Thyroid gland (tissue), 4 donors: ENCODE measurements around the gene BRD3OS. TPM values are rescaled to one million over a fixed set of nuclear protein-coding genes. Genes with fewer than 3 reads are reported as not detected.
A peak's percentile ranks its signal among the peaks of the same experiment; 100 is the strongest.

Experiments
- DNase-seq, 2 donors: peaks; one replicate each; pipeline ENCODE4 v3.0.0-alpha.2; 2019
- H3K27ac ChIP-seq, 3 donors: fragments of 200-600 bp; sonication (generic); 1 replicate in 2 of 3; 2 replicates in 1 of 3; pipeline ENCODE4 v1.5.1; 2016 to 2019; ENCODE audit warnings: mild to moderate bottlenecking in 1 of 3, moderate library complexity in 1 of 3
- H3K27me3 ChIP-seq: fragments of 200-600 bp; sonication (generic); one replicate; pipeline ENCODE4 v1.5.1; 2019
- H3K36me3 ChIP-seq, 2 donors: fragments of 200-600 bp; sonication (generic); one replicate each; pipeline ENCODE4 v1.5.1; 2016 to 2019
- H3K4me1 ChIP-seq, 2 donors: fragments of 200-600 bp; sonication (generic); one replicate each; pipeline ENCODE4 v1.5.1; 2017 to 2019
- H3K4me3 ChIP-seq, 3 donors: fragments of 200-600 bp; sonication (generic); replicated peaks in 1 of 3; 1 replicate in 2 of 3; 2 replicates in 1 of 3; pipeline ENCODE4 v1.5.1; 2016; ENCODE audit warnings: mild to moderate bottlenecking in 1 of 3
- H3K9me3 ChIP-seq: fragments of 200-600 bp; sonication (generic); one replicate; pipeline ENCODE4 v1.5.1; 2017
- CTCF ChIP-seq, 6 experiments: fragments of 200-600 bp in 3 of 6; fragments of 450-650 bp in 3 of 6; sonication (generic) in 3 of 6; IDR thresholded peaks; one replicate each; pipeline ENCODE4 v1.5.1; 2016 to 2019; ENCODE audit warnings: antibody characterized with exemption in 6 of 6, mild to moderate bottlenecking in 2 of 6, inconsistent platforms in 1 of 6, moderate library complexity in 1 of 6
- POLR2A ChIP-seq, 2 donors: fragments of 450-650 bp; IDR thresholded peaks; one replicate each; pipeline ENCODE4 v1.6.1; 2017; ENCODE audit warnings: antibody characterized with exemption in 2 of 2, mild to moderate bottlenecking in 2 of 2, moderate library complexity in 1 of 2
- WGBS, 2 donors: methylation state at CpG; one replicate each; pipeline ENCODE4 v1.1.5; 2017; 5-methylcytosine and 5-hydroxymethylcytosine counted together
- intact Hi-C: fragments of 100-400 bp; cut with DNase I; formaldehyde crosslinking; loops from one replicate; pipeline ENCODE4 v1.15.1; 2023
- total RNA-seq, 4 donors: library from RNA; depleted of rRNA; stranded (reverse); fragments of >200 nt; gene quantifications; one replicate each; pipeline ENCODE4 v1.2.3, GENCODE V29; 2016

BRD3OS gene
- 10 to 100 TPM; 26.4 to 29.3 (median 27.2) TPM for total RNA-seq

- Histone ChIP-seq H3K36me3 (no peaks in the 10 kb centered on the region), H3K9me3 (no peaks in the 10 kb centered on the region), H3K27ac (peak within 1 kb of the TSS in 2 of 3 donors; percentile 40 to 56), H3K27me3 (no peaks in the 10 kb centered on the region), H3K4me3 (peak within 1 kb of the TSS; percentile 86 to 95 (median 87)), H3K4me1 (peaks cover 8 to 10% of the 10 kb centered on the region in 2 donors)
- peak; percentile 97 for DNase-seq
- TF ChIP-seq CTCF (IDR thresholded peaks at IDR 0.05), result peak in 1 of 6 experiments; percentile 31
- peak in 1 of 2 donors; percentile 57 for TF ChIP-seq POLR2A (IDR thresholded peaks at IDR 0.05)
- 12% methylated on average over 6 of the region's 43 CpGs for WGBS, 2 donors
- intact Hi-C loops, result loop anchor here (5.0 kb wide), 1 partner anchor 42 kb away; the partner anchor contains the start of gene BRD3
These were observed at the start of gene BRD3OS for GRCh38 chr9:134024828-134025605. TSS of gene BRD3OS (plus strand) at chr9:134025481. CDS start at chr9:134026748, 1,267 bp downstream.

- Histone ChIP-seq H3K36me3 (no peaks in the 10 kb centered on the region), H3K4me1 (peaks cover 0 to 44% of the 10 kb centered on the region in 2 donors), H3K4me3 (no peak overlapping the region), H3K9me3 (no peaks in the 10 kb centered on the region), H3K27me3 (no peaks in the 10 kb centered on the region), H3K27ac (no peak overlapping the region)
- no peak for TF ChIP-seq CTCF (IDR thresholded peaks at IDR 0.05)
- no peak for TF ChIP-seq POLR2A (IDR thresholded peaks at IDR 0.05)
- 89 to 95% methylated on average over 3 of the region's 3 CpGs for WGBS, 2 donors
- no peak for DNase-seq
- intact Hi-C loops, result no loop called here
These were observed 49.8 kb upstream of the BRD3OS start for GRCh38 chr9:133975511-133975910.

- H3K27ac ChIP-seq, result no peak overlapping the region
- H3K9me3 ChIP-seq, result no peaks in the 10 kb centered on the region
- DNase-seq, result no peak
- H3K4me1 ChIP-seq, result peaks cover 0 to 44% of the 10 kb centered on the region in 2 donors
- H3K36me3 ChIP-seq, result no peaks in the 10 kb centered on the region
- 95 to 96% methylated on average over 17 of the region's 17 CpGs for WGBS, 2 donors
- intact Hi-C loops, result no loop called here
- no peak overlapping the region for H3K4me3 ChIP-seq
- TF ChIP-seq CTCF (IDR thresholded peaks at IDR 0.05), result no peak
- no peak for TF ChIP-seq POLR2A (IDR thresholded peaks at IDR 0.05)
- H3K27me3 ChIP-seq, result no peaks in the 10 kb centered on the region
These were observed 49.0 kb upstream of the BRD3OS start for GRCh38 chr9:133976191-133976861.

- intact Hi-C loops, result no loop called here
- H3K9me3 ChIP-seq, result no peaks in the 10 kb centered on the region
- H3K4me1 ChIP-seq, result peaks cover 0 to 40% of the 10 kb centered on the region in 2 donors
- DNase-seq, result no peak
- 85 to 87% methylated on average over 4 to 9 of the region's 9 CpGs for WGBS, 2 donors
- no peaks in the 10 kb centered on the region for H3K27me3 ChIP-seq
- no peak overlapping the region for H3K4me3 ChIP-seq
- H3K36me3 ChIP-seq, result no peaks in the 10 kb centered on the region
- TF ChIP-seq POLR2A (IDR thresholded peaks at IDR 0.05) (no peak), CTCF (IDR thresholded peaks at IDR 0.05) (no peak)
- no peak overlapping the region for H3K27ac ChIP-seq
These were observed 48.4 kb upstream of the BRD3OS start for GRCh38 chr9:133976887-133977286.
